Renal cortical epithelial cell (primary cell): ENCODE measurements around the gene MIER2. TPM values are rescaled to one million over a fixed set of nuclear protein-coding genes. Genes with fewer than 3 reads are reported as not detected.

Source experiments
- DNase-seq: peaks from one replicate; pipeline ENCODE4 v3.0.0-alpha.2; 2011; ENCODE audit warnings: low read depth
- total RNA-seq: library from RNA; depleted of rRNA; stranded (reverse); fragments of >200 nt; gene quantifications from 2 replicates; pipeline ENCODE4 v1.2.3, GENCODE V29; 2014

Gene MIER2
- total RNA-seq, 1 donor from 2014 or later = 18.1 TPM

DNA sequence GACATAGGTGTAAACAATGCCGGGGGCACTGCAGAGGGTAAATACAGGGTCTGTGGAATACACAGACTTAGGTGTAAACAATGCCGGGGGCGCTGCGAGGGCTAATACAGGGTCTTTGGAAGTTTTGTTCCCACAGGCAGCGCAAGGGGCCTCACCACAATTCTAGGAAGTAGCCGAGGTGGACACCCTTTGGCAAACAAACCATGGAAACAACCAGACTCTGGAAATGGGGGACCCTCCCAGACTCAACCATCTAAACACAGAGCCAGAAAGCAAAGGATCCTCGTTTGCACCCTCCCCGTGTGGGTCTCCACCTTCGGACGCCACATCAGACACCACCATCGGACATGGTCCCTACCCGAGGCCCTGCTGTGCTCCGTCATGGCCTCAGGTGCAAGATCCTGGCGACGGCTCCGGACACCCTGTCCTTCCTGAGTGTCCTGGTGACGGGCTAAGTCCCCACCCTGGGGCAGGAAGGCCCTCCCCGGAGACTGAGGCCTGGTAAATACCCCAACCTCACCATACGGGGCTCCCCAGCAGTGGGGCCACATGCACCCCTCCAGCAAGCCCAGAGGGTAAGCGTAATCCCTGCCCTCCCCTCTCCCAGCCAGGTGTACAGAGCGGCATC lies 36.7 kb downstream of the MIER2 start:
- DNase-seq = no peak

DNA sequence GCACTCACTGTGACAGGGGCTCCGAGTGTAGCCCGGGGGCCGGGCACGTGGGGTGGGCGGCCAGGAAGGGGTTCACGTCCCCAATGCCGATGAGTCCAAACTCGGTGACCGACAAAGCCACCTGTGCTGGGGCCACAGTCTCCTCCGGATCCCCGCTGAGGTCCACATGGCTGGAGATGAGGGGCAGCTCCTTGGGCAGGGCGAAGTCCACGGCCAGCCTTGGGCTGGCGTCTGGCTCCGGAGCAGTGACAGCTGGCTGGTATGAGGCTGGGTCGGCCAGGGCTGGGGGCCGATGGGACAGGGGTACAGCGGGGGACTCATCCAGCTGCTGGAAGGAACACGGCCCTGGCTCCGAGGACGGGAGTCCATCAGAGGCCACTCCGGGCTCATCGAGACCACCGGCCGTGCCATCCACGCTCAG lies 37.5 kb downstream of the MIER2 start:
- DNase-seq = no peak

DNA sequence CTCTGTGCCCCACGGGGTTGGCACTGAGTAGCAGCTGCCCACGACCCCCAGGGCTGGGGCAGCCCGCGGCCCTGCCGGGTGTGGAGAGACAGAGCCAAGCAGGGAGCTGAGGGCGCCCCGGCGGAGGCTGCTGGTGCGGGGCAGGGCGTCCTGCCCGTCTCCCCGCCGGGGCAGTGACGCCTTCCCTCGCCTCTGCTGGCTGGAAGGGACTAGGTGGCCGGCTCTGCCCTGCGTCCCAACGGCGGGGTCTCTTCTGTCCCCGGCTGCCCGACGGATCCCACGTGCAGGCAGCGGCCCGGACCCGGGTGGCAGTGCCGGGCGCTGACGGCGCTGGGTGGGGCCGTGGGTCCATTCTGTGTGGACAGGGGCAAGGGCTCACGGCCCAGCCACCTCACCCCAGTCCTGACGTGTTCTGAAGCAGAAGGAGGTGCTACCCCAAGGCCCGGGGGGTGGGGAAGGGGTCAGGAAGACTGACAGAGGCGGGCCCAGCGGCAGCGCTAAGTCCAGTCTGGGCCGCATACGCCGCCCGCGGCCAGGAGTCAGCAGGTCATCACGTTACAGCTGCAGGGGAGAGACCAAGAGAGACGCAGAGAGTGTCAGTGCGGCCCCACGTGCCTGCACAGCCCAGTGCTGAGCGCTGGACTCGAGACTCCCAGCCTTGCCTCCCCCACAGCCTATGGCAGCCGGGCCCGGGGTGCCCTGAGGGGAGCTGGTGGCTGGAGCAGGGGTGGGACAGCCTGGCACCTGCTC lies 38.3 kb downstream of the MIER2 start:
- DNase-seq = no peak

DNA sequence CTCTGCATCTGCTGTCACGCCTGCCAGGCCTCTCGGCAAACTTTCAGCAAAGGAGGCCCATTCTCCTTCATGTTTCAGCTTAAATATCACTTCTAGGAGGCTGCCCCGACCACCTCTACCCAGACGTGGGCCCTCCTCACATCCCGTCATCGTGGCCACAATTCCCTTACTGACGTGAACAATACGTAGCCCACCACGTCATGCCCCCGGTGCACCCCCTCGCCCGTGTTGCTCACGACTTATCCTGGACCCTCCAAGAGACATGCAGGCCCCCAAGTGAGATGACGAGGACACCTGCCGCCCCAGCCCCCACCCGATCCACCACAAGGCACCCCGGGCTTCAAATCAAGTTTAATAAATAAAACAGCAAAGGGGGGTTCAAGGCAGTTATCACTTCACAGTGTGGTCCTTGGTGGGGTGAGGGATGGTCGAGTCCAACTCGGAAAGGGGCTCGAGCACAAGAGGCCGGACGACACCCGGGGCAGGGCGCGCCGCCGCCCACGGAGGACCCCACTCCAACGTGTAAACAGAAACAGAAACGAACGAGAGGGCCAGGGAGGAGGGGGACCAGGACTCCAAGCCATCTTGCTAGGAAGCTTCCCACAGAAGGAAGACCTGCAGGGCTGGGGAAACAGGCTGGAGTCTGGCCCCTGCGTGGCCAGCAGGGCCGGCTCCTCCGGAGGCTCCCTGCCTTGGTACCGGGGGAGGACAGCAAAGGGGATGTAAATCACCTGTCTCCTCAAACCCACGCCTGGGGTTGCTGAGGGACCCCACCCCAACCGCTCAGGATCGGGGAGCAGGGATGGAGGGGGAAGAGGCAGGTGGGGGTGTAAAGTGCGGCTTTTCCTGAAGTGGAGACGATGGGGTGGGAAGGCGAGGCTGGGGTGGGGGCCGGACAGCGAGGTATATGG lies 39.1 kb downstream of the MIER2 start:
- no peak for DNase-seq

DNA sequence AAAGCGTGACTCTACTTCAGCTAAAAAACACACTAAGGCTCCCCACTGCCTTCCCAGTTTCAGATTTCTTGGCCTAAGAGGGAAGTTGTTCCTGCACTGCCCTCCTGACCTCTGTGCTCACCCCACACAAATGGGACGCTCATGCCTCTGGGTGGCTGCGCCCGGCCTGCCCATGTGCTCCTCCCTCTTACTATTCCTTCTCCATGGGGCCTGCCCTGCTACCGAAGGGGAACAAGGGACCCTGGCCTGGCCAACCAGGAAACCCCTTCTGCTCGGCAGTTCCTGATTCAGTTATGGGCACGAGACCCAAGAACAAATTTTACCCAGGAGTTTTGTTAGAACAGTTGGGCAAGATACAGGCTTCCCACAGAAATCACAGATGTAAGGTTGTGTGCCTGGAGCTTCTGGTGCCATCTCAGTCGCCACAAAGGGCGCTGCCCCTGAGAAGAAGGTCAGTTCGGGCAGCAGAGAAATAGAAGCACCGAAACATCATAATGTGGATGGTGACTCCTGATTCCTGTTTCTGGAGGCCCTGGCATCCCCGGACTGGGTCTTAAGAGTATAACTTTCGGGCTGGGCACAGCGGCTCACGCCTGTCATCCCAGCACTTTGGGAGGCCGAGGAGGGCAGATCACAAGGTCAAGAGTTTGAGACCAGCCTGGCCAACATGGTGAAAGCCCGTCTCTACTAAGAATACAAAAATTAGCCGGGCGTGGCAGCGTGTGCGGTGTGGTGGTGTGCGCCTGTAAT lies 47.9 kb downstream of the MIER2 start:
- DNase-seq = no peak

DNA sequence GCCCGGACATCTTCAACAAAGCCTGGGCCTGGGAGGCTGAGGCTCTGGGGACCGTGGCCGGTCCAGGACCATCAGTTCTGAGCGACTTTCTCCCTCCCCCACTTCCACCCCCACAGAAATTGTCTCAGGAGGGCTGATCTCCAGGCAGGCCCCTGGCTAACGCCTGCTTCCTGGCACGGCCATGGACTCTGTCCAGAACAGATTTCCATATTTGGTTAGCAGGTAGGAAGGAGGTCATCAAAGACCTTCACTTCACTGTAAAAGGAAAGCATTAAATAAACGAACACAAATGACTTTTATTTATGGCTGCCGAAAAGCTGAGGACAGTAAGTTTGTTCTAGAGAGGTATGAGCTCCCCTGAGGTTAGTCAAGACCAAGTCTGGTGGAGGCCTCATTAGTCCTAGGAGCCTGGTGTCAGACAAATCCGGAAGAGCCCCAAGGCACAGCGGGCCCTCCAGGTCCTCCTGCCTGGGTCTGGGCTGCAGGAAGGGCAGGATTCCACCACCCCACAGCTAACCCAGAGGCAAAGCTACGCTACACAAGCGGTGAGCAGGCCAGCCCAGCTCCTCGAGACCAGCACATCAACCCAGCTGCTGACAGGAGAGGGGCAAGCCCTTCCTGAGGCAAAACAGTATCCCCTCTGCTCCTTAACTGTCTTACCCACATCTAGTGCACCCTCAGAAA lies 48.8 kb downstream of the MIER2 start:
- no peak for DNase-seq

DNA sequence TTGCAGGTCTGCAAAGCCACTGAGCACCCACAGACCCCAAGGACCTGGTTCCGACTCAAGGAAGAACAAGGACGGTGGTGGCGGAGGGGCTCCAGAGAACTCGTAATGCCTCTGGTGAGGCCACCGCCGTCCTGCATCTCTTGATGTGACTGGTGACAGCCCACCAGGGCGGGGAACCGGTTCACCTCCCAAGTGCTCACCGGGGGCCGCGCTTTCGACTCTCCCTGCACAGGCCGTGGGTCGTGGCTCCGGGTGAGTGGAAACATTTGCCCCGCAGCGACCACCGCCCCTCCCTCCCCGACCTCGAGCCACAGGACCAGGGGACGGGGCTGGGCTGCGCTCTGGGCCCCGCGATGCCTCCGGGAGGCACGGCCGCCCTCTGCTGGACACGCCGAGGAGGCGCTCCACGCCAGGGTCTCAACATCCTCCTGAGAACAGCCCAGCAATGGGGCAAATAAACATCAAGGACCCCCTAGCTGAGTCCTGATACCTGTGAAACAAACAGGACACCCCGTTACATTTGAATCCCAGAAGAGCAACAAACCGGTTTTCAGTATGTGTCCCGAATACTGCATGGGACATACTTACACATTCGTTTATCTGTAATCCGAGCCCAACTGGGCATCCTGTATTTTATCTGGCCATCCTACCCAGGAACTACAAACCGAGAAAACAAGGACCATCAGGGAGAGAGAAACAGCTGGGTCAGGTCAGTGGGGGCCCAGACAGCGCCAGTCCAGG lies 49.5 kb downstream of the MIER2 start:
- no peak for DNase-seq

DNA sequence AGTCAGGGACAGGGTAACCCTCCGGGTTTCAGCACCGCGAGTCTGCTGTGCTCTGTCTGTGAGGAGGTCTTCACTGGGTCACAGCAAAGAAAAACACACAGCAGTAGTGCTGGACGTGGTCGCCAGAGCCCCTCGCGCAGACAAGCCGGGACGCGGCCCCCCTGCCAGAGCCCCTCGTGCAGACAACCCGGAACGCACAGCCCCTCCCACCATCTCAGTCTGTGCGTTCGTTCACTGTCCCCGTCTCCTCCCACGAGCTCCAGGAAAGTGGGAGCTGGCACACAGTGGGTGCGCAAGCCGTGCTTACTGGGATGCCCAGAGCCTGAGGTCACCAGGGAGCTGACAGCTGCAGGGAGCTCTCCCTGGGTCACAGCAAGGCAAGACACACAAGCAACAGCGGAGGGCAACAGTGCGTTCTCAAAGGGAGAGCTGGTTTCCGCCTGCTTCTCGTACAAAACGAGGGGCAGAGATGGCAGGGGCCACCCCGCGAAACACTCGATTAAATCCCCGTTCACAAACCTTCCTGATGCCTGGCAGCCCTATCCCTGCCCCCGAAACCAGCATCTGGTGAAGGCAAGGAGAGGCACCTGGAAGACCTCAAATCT lies 50.2 kb downstream of the MIER2 start:
- DNase-seq = no peak

DNA sequence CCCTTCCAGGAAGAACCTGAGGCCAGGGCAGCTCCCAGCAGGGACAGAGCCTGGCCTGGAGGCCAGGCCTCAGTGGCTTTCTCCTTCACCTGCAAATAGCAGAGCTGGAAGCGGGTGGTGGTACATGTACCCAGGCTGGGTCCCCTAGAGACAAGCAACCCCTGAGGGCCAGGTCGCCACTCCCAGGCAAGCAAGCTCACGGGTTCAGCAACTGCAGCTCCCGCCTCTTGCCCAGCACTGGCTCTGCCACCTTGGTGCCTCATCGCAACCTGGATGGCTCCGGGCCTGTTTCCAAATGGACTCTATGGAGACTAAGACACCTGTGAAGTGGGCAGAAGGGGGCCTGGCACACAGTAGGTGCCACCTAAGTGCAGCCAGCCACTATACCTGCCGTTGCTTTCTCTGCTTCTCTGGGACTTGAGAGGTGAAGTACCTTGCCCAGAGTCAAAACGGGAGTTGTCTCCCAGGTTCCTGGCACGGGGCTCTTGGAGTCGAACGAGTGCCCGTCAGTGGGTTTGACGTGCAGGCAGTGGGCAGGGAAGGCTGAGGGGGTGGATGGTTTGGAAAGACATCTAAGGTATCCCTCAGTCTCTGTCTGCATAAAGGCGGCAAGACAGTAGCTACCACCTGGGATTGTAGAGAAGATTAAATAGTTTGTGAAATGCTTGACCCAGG lies 51.0 kb downstream of the MIER2 start:
- no peak for DNase-seq

DNA sequence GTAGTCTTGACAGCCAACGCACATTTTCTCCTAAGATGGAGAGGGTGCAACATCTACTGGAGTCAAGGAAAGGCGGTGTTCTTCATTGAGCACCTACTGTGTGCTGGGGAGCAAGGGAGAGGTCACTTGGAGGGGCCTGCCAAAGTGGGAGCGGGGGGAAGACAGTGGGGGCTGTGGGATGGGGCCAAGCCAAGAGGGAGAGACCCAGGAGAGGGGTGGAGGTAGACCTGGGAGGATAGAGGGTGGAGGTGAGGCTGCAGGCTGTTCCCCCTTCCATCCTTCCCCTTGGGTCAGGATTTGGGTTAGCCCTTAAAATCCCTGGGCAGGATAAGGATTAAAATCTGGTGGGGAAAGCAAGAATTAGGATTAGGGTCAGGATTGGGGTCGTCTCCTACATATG lies 51.6 kb downstream of the MIER2 start:
- no peak for DNase-seq

DNA sequence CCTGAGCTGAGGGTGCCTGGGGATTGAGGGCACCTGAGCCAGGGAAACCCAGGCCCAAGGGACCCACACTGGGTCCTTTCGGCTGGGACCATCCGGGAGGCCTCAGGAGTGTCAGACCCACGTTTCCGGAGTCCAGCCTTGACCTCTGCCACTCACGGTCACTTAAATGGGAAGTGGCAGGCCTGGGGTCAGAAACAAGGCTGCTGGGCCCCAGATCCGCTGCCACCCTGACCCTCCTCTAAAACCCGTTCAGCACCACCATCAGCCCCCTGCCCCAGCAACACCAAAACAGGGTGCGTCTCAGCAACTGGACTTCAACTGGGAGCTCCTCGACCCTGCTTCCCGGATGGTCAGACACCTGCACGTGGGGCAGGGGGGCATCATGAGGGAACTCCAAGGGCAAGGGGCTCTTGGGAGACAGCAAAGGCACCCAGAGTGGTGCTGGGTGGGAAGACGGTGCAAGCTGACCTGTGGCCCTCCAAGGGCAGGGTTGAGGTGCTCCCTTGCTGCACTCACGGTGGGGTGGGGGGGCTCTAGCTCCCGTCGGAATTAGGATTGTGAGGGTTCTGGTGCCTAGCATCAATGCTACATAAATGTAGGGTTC lies 52.2 kb downstream of the MIER2 start:
- DNase-seq = no peak

DNA sequence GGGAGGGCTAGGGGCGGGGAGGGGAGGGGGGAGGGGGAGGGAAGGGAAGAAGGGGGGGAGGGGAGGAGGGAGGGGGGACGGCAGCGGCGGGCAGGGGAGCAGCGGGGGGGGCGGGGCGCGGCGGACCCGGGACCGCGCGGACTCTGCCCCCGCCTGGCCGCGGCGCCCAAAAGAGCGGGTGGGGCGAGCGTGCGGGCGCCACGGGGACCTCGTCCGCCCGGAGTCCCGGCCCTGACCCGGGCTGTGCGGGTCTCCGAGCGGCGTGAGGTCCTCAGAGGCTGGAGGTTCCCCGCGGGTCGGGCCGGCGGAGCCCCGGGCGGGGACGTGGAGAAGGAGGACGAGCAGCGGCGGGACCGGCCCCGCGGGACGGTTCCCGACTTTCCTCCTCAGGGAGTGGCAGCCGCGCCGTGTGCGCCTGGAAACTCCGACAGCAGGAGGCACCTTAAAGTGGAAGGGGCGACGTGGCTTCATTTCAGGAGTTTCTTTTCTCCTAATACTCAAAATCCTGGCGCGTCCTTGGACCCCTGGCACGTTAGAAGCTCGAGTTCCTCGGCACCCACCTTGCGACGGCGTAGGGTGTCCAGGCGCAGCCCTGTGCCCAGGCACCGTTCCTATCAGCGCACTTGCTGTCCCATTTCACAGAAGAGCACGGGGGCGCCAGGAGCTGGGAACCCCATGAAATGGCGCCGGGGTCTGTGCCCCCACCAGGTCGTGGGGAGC lies 52.9 kb downstream of the MIER2 start:
- DNase-seq = no peak

DNA sequence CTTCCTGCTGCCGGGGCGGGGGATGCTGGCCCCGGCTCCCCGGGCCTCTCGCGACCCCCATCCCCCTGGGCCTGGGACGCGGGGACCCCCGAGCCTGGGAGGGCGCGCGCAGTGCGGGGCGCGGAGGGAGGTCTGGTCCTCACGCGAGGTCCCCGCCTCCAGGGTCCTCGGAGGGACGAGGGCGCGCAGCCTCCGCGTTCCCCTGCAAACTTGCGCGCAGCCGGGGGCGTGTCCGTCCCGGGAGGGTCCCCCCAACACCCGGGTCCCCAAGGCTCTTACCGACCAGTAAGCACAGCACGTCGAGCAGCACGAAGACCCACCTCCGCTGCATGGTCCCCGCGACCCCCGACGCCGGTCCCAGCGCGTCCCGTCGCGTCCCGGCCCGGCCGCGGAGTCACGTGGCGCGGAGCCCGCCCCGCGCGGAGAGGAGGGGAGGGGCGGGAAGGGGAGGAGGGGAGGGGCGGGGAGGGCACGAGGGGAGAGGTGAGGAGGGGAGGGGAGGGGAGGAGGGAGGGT lies 53.5 kb downstream of the MIER2 start, which contains the start of gene PLPP2:
Gene PLPP2, minus strand, starts transcription at position 398 of the 516 bp plus-strand sequence. Its CDS starts 67 bp downstream, at position 331.
- DNase-seq = no peak

DNA sequence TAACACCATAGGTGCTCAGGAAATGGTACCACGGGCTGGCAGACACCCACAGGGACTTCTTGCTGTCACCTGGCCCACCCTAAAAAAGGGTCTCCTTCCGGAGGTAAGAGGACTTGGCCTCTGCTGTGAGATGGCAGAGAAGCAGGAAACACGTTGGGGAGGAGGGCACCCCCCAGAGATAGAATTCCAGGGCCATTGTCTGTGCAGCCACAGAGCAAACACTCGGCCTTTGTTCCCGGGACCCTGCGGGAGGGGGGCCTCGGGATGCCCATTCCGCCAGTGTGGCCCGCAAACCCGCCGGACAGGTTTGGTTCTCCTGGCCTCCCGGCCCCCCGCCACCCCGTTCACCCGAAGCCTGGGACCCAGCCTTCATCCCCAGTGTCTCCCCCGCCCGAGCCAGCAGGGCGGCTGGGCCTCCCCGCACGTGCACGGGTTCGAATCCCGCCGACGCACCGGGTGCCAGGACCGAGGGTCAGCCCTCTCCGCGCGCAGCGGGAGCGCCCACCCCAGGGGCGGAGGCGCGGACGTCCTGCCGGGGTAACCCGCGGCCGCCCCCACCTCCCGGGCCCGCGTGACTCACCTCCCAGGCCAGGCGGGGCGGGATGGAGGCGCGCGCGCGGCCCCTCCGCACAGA lies 54.1 kb downstream of the MIER2 start:
- DNase-seq = no peak

DNA sequence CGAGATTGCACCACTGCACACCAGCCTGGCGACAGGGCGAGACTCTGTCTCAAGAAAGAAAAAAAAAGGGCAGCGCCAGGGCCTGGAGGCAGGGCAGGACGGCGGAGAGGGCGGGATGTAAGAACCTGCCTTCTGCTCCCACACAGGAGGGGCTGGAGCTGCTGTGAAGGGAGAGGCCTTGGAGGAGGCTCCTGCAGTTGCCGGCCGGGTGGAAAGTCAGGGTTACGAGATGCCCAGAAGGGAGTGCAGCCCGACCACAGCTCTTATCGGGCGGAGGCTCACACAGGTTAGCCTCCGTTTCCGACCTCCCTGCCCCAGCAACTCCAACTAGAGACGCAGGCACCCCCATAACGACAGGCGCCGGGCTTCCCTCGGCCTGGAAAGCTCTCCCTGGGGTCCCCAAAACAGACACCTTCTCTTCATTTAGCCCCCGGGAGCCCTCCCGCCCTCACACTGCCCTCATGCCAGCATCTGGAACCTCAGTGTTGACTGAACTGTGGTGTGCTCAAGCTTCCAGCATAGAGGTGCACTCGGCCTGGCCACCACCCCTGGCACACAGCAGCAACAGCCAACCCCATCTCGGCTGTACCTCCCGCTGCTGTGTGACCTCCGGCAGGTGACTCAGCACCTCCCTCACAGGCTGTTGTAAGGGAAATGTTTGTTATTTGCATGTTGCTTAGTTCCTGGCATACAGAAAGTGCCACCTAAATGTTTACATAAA lies 54.8 kb downstream of the MIER2 start:
- peak; percentile 88 for DNase-seq

DNA sequence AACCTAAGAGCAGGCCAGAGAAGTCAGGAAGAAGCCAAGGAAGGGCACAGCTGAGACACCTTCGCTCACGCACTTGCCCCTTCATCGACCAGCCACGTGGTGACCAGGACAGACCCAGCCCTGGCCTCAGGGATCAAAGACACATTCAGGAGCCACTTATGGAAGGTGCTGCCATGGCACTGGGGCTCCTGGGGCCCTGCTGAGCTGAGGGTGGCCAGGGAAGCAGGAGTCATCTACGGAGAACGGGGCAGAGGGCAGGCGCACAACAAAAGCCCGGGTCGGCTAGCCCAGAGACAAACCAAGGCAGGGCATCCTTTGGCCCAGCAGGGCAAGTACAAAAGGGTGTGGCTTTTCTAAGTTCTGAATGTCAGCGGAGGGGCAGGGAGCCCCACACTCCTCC lies 55.7 kb downstream of the MIER2 start:
- no peak for DNase-seq

DNA sequence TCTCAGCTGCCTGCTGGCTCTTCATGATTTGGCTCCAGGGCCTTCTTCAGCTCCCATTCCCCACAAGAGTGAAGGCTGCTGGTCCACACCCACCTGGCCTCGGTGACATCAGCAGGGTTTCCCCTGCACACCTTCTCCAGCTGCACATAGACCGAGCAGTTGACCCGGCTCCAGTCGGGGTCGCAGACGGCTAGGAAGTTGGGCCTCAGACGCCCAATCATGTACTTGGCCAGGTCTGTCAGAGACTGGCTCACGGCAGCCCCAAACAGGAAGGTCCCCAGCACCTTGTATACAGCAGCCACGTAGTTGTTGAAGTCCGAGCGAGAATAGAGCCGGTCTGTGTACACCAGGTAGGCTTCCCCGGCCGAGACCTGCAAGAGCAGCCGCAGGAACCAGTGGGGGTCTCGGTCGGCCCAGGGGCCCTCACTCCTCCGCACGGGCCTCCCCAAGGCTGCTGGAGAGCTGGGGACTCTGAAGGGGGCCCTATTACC lies 57.2 kb downstream of the MIER2 start:
- DNase-seq = no peak
